ENCODE results near the gene BCAR3. TPM values are rescaled to one million over a fixed set of nuclear protein-coding genes. Genes with fewer than 3 reads are reported as not detected.

Gene BCAR3
- total RNA-seq, 1 donor, result 32.0 TPM

DNA sequence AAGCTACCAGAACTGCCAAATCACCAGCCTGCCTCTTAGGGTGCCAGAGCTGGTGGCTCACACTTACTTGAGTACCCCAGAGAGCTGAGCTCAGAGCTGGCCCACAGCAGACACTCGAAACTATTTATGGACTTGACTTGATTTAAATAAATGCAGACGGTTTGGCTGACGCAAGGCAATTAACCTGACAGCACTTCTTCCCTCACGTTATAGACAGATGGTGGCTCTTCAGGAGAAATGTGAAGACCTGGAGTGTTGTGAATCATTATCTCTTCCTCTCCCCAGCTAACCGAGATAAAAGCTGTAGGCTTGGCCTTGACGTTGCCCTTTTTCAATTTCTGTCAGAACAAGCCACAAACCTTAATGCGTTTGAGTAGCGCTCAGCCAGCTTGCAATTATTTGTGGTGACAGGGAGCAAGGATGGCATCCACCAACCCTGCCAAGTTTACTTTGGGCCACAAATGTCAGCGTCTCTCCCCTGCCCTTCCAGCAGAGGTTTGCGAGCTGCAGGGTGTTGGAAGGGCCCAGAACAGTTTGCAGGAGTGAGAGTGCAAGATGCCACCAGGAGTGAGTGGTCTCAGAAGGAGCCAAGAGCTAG, 34.0 kb upstream of the BCAR3 start:
- TF ChIP-seq CTCF (IDR thresholded peaks at IDR 0.05; ENCODE audit: insufficient read depth, low read depth, low read length), result no peak
- H3K4me3 ChIP-seq (ENCODE audit: low read depth, low read length), result no peak overlapping the region
- DNase-seq (ENCODE audit: low read depth), result peak; percentile 88

DNA sequence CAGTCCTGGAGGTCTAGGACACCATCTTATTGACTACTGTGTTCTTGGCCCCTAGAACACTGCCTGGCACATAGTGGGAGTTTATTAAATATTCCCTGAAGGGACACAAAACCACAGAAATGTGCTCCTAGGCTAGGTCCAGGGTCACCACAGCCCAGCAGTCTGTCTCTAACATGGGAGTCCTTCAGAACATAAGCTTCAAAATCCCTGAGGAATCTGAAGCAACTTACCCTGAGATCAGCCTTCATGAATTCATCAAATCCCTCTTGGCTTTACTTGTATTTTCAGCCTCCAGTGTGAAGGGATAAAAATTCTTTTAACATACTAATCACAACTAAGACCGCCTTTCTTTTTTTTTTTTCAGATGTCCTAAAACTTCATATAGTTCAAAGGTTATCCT, 32.7 kb upstream of the BCAR3 start:
- H3K4me3 ChIP-seq (ENCODE audit: low read depth, low read length), result no peak overlapping the region
- TF ChIP-seq CTCF (IDR thresholded peaks at IDR 0.05; ENCODE audit: insufficient read depth, low read depth, low read length), result no peak
- no peak for DNase-seq (ENCODE audit: low read depth)

DNA sequence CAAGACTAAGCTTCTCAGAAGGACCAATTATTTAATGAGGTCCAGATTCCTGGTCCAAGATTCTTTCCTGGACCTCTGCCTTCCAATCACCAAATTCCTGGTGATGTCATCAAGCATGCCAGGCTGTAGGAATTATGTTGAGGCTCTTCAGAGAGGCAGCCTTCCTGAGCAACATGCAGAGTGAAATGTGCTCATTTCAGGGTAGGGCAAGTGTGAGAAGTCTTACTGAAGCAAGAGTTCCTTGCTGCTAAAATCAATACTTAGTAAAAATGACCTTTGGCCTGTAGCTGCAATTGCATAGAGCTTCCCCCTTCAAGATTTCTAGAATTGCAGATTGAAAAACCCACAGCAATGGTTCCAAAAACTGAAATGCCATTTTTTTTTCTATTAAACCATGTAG, 31.7 kb upstream of the BCAR3 start:
- DNase-seq (ENCODE audit: low read depth), result no peak
- no peak overlapping the region for H3K4me3 ChIP-seq (ENCODE audit: low read depth, low read length)
- no peak for TF ChIP-seq CTCF (IDR thresholded peaks at IDR 0.05; ENCODE audit: insufficient read depth, low read depth, low read length)

DNA sequence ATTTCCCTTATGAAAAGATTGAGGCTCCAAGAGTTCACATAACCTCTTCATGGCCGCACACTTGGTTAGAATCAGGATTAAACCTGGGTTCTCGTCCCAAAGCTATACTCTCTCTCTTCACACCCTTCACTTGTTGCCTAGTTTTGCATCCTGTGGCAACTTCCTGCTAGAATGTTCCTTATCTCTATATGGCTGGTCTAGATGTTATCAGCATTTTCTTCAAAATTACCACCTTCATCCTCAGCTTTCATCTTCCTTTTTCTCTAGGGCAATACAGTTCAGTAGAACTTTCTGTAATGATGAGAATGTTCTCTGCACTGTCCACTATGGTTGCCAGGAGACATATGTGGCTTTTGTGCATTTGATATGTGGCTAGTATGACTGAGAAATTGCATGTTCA, 31.1 kb upstream of the BCAR3 start:
- no peak overlapping the region for H3K4me3 ChIP-seq (ENCODE audit: low read depth, low read length)
- no peak for DNase-seq (ENCODE audit: low read depth)
- TF ChIP-seq CTCF (IDR thresholded peaks at IDR 0.05; ENCODE audit: insufficient read depth, low read depth, low read length), result no peak

DNA sequence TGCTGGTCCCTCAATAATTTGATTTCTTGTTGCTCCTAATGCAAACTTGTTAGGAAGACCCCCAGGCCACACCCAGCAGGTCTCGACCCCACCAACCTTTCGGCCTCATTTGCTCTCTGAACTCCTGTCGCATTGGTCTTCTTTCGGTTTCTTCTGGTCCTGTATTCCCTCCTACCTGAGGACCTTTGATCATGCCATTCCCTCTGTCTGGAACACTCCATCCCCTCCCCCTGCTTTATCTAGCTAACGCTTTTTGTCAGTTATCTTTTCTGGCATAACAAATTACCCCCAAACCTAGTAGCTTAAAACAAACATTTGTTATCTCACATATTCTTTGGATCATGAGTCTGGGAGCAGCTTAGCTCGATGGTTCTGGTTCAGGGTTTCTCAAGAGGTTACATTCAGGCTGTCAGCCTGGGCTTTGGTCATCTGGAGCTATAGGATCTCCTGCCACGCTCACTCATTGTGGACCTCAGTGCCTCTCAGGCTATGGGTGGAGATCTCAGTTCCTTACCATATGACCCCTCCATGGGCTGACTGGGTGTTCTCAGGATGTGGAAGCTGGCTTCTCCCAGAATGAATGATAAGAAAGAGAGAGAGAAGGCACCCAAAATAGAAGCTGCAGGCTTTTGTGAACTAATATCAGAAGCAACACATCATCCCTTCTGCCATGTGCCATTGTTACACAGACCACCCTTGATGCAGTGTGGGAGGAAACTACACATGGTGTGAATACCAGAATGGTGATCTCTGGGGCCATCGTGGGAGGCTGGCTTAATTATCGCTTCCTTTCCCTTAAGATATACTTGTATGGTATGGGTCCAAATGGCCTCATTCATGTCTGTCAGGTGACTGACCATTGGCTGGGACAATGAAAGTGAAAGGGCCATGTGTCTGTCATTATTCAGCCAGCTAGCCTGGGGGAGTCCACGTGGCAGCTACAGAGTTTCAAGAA, 29.1 kb upstream of the BCAR3 start:
- no peak overlapping the region for H3K4me3 ChIP-seq (ENCODE audit: low read depth, low read length)
- no peak for TF ChIP-seq CTCF (IDR thresholded peaks at IDR 0.05; ENCODE audit: insufficient read depth, low read depth, low read length)
- no peak for DNase-seq (ENCODE audit: low read depth)

DNA sequence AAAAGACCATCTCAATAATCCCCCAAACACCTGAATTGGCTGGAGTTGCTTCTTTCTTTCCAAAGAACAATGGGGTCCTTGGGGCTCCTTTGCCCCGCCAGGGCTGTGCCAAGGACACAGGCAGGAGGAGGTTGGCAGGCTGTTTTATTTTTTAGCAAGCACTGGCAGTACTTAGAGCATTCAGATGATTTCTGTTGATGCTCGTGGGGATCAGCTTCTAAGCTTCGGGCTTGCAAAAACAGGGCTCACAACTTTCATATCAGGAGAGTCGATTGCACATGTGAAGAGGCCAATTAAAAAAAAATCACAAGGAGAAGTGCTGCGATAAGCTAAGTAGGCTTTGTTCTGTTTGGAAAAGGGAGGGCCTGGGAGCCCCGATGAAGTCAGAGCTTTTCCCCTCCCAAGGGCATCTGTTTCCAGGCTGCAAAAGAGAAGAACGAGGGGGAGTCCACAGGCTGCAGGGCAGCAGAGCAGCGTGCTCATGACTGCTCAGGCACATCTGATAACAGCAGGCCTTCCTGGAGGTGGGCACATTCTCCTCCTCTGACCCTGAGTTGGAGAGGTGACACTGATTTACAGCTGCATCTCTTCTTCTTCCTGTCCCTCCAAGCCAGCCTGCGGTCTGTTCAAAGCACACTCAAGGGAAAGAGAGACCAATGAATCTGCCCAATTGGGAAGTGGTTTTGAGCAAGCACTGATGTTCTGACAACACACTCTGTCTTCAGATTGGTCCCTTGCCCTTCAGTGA, 27.3 kb upstream of the BCAR3 start:
- TF ChIP-seq CTCF (IDR thresholded peaks at IDR 0.05; ENCODE audit: insufficient read depth, low read depth, low read length), result no peak
- peak; percentile 78 for DNase-seq (ENCODE audit: low read depth)
- no peak overlapping the region for H3K4me3 ChIP-seq (ENCODE audit: low read depth, low read length)
